HUES48 (cell line): ENCODE measurements around the gene TAL2.

Experiments used
- H3K27ac ChIP-seq: one replicate; pipeline ENCODE4 v1.7.0; 2013; ENCODE audit warnings: low read depth, low read length, inconsistent platforms
- H3K27me3 ChIP-seq: 2 replicates; pipeline ENCODE4 v1.6.1; 2013; ENCODE audit warnings: mild to moderate bottlenecking, low read length; ENCODE audit not compliant: control insufficient read depth, insufficient read depth
- H3K36me3 ChIP-seq: 2 replicates; pipeline ENCODE4 v1.6.1; 2013; ENCODE audit warnings: low read length; ENCODE audit not compliant: control insufficient read depth, insufficient read depth
- H3K4me1 ChIP-seq: 2 replicates; pipeline ENCODE4 v1.6.1; 2013; ENCODE audit warnings: mild to moderate bottlenecking, low read length; ENCODE audit not compliant: control insufficient read depth, insufficient read depth
- H3K4me3 ChIP-seq: 2 replicates; pipeline ENCODE4 v1.5.1; 2013; ENCODE audit warnings: mild to moderate bottlenecking, low read depth, low read length
- H3K9ac ChIP-seq: 2 replicates; pipeline ENCODE4 v1.6.1; 2013; ENCODE audit warnings: mild to moderate bottlenecking, low read depth, low read length, moderate library complexity
- H3K9me3 ChIP-seq: 2 replicates; pipeline ENCODE4 v1.6.1; 2013; ENCODE audit warnings: low read length; ENCODE audit not compliant: control insufficient read depth, insufficient read depth

The TAL2 gene

GRCh38 chr9:105647595-105648349, 14.5 kb upstream of the TAL2 start:
- Histone ChIP-seq H3K27ac (peak overlapping the region; percentile 85), H3K4me1 (peaks cover 22% of the 10 kb centered on the region), H3K4me3 (no peak overlapping the region)

GRCh38 chr9:105651806-105652205, 10.5 kb upstream of the TAL2 start:
- no peak overlapping the region for H3K4me3 ChIP-seq
- H3K27me3 ChIP-seq = peaks cover 40% of the 10 kb centered on the region
- H3K4me1 ChIP-seq = peaks cover 26% of the 10 kb centered on the region
- H3K9ac ChIP-seq = no peak overlapping the region
- H3K36me3 ChIP-seq = no peaks in the 10 kb centered on the region
- no peak overlapping the region for H3K27ac ChIP-seq
- H3K9me3 ChIP-seq = no peaks in the 10 kb centered on the region

More at GRCh38 chr9:105647595-105648349, 14.5 kb upstream of the TAL2 start:
- H3K9me3 ChIP-seq = no peaks in the 10 kb centered on the region
- no peaks in the 10 kb centered on the region for H3K36me3 ChIP-seq
- H3K9ac ChIP-seq = no peak overlapping the region
- peaks cover under 1% of the 10 kb centered on the region; the same call in 1 of the 2 replicates for H3K27me3 ChIP-seq

- Histone ChIP-seq H3K9ac (peak overlapping the region; percentile 22), H3K36me3 (no peaks in the 10 kb centered on the region), H3K9me3 (no peaks in the 10 kb centered on the region), H3K27me3 (peaks cover 77% of the 10 kb centered on the region), H3K4me1 (peaks cover 13% of the 10 kb centered on the region), H3K27ac (no peak overlapping the region), H3K4me3 (peak overlapping the region; percentile 65)
These were observed 5.9 kb upstream of the TAL2 start for GRCh38 chr9:105656131-105656921.

GRCh38 chr9:105658351-105658750, 3.9 kb upstream of the TAL2 start:
- Histone ChIP-seq H3K9me3 (no peaks in the 10 kb centered on the region), H3K36me3 (no peaks in the 10 kb centered on the region), H3K9ac (no peak overlapping the region), H3K4me1 (peaks cover 3% of the 10 kb centered on the region), H3K4me3 (no peak overlapping the region), H3K27ac (no peak overlapping the region), H3K27me3 (peaks cover 71% of the 10 kb centered on the region)

- no peak overlapping the region for H3K27ac ChIP-seq
- peaks cover 45% of the 10 kb centered on the region for H3K27me3 ChIP-seq
- no peaks in the 10 kb centered on the region for H3K36me3 ChIP-seq
- H3K4me3 ChIP-seq = no peak overlapping the region
- no peaks in the 10 kb centered on the region for H3K9me3 ChIP-seq
- H3K4me1 ChIP-seq = no peaks in the 10 kb centered on the region
- H3K9ac ChIP-seq = no peak overlapping the region
These were observed 1.2 kb upstream of the TAL2 start for GRCh38 chr9:105661011-105661410.

GRCh38 chr9:105663914-105664313, 1.7 kb downstream of the TAL2 start:
- no peak overlapping the region for H3K9ac ChIP-seq
- H3K9me3 ChIP-seq = no peaks in the 10 kb centered on the region
- H3K4me3 ChIP-seq = no peak overlapping the region
- no peaks in the 10 kb centered on the region for H3K36me3 ChIP-seq
- peaks cover 17% of the 10 kb centered on the region for H3K27me3 ChIP-seq
- no peak overlapping the region for H3K27ac ChIP-seq
- no peaks in the 10 kb centered on the region for H3K4me1 ChIP-seq

- no peaks in the 10 kb centered on the region for H3K4me1 ChIP-seq
- H3K27ac ChIP-seq = no peak overlapping the region
- no peak overlapping the region for H3K4me3 ChIP-seq
- no peak overlapping the region for H3K9ac ChIP-seq
- H3K9me3 ChIP-seq = no peaks in the 10 kb centered on the region
- H3K27me3 ChIP-seq = no peaks in the 10 kb centered on the region
- no peaks in the 10 kb centered on the region for H3K36me3 ChIP-seq
These were observed 5.6 kb downstream of the TAL2 start for GRCh38 chr9:105667867-105668266.

GRCh38 chr9:105670315-105670714, 8.1 kb downstream of the TAL2 start:
- H3K4me3 ChIP-seq = no peak overlapping the region
- H3K9ac ChIP-seq = no peak overlapping the region
- no peaks in the 10 kb centered on the region for H3K27me3 ChIP-seq
- H3K27ac ChIP-seq = no peak overlapping the region
- H3K9me3 ChIP-seq = no peaks in the 10 kb centered on the region
- no peaks in the 10 kb centered on the region for H3K36me3 ChIP-seq
- H3K4me1 ChIP-seq = no peaks in the 10 kb centered on the region

GRCh38 chr9:105670775-105671174, 8.5 kb downstream of the TAL2 start:
- H3K27me3 ChIP-seq = no peaks in the 10 kb centered on the region
- H3K4me1 ChIP-seq = no peaks in the 10 kb centered on the region
- H3K36me3 ChIP-seq = no peaks in the 10 kb centered on the region
- no peak overlapping the region for H3K4me3 ChIP-seq
- H3K27ac ChIP-seq = no peak overlapping the region
- H3K9me3 ChIP-seq = no peaks in the 10 kb centered on the region
- no peak overlapping the region for H3K9ac ChIP-seq

GRCh38 chr9:105672711-105673234, 10.5 kb downstream of the TAL2 start:
- Histone ChIP-seq H3K36me3 (no peaks in the 10 kb centered on the region), H3K9me3 (no peaks in the 10 kb centered on the region), H3K27me3 (no peaks in the 10 kb centered on the region), H3K27ac (no peak overlapping the region), H3K9ac (no peak overlapping the region), H3K4me3 (no peak overlapping the region), H3K4me1 (peaks cover under 1% of the 10 kb centered on the region; the same call in 1 of the 2 replicates)

GRCh38 chr9:105673850-105674387, 11.7 kb downstream of the TAL2 start:
- H3K36me3 ChIP-seq = no peaks in the 10 kb centered on the region
- H3K9ac ChIP-seq = no peak overlapping the region
- H3K4me3 ChIP-seq = no peak overlapping the region
- no peak overlapping the region for H3K27ac ChIP-seq
- H3K27me3 ChIP-seq = no peaks in the 10 kb centered on the region
- peaks cover 12% of the 10 kb centered on the region for H3K4me1 ChIP-seq
- H3K9me3 ChIP-seq = no peaks in the 10 kb centered on the region
